HG03558 (cell line): Measurements from ENCODE around the gene MPV17L2.

ENCODE experiments used
- ATAC-seq: cut with Tn5 transposase; IDR thresholded peaks from one replicate; pipeline ENCODE4 v1.9.1; 2021; ENCODE audit warnings: moderate number of reproducible peaks; ENCODE audit not compliant: unreplicated experiment; ENCODE audit errors: extremely low read depth

Gene MPV17L2

DNA sequence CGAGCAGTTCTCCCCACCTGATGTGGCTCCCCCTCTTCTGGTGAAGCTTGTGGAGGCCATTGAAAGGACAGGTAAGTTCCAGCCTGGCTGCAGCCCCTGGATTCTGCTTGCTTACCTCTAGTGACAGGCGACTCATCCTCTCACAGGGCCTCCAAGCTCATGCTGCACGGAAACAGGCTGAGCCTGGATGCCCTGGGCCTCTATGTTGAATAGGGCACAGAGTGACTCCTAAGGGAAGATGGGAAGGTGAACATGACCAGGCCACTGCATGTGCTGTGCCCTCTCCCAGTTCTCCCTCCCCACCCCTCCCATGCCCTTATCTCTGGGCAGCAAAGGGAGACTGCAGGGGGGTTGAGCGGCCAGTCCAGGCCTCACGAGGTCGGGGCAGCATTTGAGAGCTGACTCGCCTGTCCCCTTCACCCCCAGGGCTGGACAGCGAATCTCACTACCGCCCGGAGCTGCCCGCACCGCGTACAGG is 32.5 kb upstream of the MPV17L2 start:
- no peak for ATAC-seq

DNA sequence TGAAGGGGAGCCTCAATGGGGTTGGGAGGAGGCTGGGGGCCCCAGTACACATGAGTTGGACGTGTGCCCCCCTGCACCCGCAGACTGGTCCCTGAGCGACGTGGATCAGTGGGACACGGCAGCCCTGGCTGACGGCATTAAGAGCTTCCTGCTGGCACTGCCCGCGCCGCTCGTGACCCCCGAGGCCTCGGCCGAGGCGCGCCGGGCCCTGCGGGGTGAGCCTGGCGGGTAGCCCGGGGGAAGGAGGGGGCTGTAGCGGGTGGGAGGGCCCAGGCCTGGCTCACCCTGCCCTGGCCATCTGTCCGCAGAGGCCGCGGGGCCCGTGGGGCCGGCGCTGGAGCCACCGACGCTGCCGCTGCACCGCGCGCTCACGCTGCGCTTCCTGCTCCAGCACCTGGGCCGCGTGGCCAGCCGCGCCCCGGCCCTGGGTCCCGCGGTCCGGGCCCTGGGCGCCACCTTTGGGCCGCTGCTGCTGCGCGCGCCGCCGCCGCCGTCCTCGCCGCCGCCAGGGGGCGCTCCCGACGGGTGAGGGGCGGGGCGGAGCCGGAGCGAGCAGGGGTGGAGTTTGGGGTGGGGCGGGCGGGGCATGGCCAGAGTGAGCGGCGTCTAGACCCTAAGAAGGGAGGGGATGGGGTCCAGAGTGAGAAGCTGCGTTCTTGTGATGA is 31.9 kb upstream of the MPV17L2 start:
- no peak for ATAC-seq

DNA sequence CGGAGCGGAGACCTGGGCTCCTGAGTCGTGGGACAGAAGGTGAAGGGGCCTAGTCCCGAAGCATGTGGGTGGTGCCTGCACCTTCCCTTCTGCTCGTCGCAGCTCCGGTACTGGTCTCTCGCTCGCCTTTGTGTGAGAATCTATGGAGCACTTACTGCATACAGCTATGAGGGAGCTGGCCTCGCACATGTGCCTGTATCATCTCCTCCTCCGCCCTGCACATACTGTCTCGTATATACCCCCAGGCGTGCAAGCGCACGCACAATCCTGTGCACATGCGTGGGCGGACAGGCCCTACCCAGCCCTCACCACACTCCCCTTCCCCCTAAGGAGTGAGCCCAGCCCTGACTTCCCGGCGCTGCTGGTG is 31.4 kb upstream of the MPV17L2 start:
- no peak for ATAC-seq

DNA sequence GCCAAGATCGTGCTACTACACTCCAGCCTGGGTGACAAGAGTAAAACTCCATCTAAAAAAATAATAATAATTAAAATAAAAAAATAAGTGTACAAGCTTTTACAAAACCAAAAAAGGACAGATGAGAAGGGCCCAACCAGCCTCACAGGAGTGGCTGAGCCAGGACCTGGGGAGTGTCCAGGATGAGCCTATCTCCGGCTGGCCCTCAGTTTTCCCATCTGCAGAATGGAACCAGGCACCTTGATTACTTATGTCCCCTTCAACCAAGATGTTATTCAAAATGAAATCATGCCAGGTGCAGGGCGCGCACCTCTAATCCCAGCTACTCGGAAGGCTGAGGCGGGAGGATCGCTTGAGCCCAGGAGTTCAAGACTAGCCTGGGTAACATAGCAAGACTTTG is 28.9 kb upstream of the MPV17L2 start:
- ATAC-seq = no peak

DNA sequence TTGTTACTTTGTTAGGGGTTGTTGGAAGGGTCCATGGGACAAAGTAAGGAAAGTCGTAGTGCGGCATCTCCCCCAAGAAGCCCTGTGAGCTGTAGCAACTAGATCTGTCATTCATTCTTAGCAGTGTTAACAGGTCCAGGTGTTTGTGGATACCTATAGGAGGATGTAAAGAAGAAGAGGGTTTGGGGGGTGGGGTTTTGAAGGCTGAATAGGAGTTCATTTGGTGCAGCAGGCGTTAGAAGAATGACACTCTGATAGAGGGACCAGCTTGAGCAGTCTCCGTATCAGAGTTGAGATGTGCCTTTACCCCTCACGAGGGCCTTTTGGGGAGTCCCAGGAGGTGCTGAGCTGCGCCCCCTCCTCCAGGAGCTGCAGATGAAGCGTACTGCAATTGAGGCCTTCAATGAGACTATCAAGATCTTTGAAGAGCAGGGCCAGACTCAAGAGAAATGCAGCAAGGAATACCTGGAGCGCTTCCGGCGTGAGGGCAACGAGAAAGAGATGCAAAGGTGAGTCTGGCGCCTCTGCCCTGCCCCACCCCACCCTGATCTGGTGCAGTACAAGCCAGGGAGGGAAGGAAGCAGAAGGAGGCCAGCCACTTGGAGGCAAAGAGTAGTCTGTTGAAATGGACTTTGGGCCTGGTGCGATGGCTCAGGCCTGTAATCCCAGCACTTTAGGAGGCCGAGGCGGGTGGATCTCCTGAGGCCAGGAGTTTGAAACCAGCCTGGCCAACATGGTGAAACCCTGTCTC is 27.0 kb upstream of the MPV17L2 start:
- no peak for ATAC-seq

DNA sequence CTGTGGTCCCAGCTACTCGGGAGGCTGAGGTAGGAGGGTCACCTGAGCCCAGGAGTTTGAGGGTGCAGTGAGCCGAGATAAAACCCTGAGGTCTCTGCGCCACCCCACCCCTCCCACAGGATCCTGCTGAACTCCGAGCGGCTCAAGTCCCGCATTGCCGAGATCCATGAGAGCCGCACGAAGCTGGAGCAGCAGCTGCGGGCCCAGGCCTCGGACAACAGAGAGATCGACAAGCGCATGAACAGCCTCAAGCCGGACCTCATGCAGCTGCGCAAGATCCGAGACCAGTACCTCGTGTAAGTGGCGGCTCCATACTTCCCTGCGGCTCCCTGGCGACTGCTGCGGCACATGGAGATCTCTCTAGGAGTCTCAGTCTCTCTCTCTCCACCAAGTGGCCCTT is 26.0 kb upstream of the MPV17L2 start:
- no peak for ATAC-seq

DNA sequence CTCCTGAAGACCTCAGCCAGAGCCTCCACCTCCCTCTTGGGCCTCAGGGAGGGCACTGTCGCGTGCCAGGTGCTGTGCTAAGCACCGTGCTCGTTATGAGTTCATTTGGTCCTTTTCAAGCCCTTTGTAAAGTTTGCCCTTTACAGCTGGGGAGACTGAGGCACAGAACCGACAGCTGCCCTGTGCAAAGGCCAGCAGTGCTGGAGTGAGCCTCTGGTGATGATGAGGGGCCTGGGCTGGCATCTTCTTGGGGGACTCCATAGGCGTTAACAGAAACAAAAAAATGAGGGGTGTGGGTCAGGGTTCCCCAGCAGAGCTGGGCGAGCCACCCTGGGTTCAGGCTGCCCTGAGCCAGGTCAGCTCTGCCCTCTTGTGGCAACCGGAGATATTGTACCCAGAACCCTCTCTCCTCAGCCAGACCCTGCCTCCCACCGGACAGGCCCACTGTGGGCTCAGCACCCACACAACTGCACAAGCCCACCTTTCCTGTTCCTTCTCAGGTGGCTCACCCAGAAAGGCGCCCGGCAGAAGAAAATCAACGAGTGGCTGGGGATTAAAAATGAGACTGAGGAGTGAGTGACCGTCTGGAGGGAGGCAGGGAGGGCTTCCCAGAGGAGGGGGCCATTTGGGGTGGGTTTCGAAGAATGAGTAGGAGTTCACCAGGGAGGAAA is 24.9 kb upstream of the MPV17L2 start:
- no peak for ATAC-seq

DNA sequence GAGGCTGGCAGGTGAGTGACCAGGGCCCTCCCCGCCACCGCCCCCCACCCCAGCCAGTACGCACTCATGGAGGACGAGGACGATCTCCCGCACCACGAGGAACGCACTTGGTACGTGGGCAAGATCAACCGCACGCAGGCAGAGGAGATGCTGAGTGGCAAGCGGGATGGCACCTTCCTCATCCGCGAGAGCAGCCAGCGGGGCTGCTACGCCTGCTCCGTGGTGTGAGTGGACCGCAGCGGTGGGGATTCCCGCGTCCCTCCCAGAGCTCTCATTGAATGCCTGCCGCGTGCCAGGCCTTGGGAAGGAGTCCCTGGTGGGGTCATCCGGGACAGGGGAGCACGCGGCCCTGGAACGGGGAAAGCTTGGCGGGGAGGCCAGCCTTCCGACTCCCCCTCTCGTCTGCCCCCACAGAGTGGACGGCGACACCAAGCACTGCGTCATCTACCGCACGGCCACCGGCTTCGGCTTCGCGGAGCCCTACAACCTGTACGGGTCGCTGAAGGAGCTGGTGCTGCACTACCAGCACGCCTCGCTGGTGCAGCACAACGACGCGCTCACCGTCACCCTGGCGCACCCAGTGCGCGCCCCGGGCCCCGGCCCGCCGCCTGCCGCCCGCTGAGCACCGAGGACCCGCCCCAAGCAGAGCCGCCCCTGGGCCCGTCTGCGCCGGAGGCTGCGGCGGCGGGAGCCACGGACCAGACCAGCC is 24.2 kb upstream of the MPV17L2 start:
- no peak for ATAC-seq

DNA sequence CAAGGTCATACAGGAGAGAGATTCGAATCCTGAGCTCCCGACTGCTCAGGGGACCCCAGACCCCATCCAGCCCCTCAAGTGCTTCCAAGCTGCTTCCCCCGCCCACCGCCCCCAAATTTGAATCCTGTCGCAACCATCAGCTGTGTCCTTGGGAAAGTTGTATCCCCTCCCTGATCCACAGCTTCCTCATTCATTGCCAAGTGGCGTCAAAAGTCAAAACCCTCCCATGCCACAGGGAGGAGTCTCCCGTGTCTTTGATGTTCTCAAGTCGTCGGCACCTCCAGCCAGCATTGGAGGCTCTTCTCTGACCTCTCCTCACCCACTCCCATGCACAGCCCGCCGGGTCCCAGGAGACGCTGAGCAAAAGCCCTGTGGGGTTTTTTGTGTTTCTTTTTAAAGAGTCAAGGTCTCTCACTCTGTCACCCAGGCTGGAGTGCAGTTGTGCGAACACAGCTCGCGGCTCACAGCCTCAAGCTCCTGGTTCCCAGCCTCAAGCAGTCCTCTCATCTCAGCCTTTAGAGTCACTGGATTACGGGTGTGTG is 22.2 kb upstream of the MPV17L2 start:
- ATAC-seq = no peak

DNA sequence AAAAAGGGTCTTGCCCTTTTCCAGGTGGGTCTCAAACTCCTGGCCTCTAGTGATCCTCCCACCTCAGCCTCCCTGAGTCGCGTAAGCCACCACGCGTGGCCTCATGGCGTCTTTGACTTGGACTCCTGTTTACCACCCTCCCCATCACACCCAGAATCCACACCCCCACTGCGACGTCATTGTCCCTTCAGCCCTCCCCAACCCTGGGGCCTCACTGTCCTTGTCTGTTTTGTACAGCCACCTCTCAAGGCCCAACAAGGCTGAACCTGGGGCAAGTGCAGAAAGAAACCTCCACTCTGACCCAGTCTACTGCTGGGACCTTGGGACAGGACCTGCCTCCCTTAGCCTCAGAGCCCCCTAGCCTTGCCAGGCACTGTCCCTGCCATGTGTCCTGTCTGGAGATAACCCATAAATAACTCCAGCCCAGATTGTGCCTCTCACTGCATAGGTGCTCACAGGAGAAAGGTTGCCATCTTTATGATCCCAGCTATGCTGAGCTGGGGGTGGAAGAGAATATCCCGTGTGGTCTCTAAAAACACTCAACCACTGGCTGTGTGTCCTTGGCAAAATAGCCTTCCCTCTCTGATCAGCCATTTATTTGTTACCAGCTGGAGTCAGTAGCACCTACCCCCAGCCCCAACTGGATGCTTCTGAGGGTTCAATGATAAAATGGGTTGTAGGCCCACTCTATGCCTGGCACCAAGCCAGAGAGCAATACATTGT is 21.3 kb upstream of the MPV17L2 start:
- ATAC-seq = no peak

DNA sequence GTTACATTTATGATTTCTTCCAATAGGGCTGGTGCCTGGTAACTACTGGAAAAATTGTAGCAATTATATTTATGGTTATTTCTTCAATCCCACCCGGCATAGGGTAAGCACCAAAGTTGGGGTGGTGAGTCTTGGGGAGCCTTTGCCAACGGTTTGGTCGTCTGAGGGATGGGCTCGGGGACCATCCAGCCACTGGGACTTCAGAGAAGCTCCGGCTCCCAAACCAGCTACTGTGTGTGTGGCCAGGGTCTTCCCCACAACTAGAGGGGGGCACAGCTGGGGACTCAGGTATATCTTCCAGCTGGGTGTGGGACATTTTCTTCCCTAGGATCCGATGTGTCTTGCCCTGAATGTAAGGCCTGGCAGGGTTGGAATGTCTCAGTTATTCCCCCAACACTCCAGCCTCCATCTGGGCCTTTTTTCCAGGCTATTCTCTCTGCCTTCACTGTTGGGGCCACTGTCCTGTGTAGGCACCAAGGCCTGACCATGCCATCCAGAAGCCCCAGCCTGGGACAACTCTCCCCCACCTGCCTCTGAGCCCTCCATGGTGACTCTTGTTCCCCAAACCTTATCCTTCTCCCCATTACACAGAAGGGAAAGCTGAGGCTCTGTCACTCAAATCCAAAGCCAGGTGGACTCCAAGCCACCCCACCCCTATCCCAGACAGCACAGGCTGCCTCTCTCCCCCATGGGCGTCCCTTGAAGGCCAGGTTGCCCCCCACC is 20.5 kb upstream of the MPV17L2 start:
- ATAC-seq = no peak

DNA sequence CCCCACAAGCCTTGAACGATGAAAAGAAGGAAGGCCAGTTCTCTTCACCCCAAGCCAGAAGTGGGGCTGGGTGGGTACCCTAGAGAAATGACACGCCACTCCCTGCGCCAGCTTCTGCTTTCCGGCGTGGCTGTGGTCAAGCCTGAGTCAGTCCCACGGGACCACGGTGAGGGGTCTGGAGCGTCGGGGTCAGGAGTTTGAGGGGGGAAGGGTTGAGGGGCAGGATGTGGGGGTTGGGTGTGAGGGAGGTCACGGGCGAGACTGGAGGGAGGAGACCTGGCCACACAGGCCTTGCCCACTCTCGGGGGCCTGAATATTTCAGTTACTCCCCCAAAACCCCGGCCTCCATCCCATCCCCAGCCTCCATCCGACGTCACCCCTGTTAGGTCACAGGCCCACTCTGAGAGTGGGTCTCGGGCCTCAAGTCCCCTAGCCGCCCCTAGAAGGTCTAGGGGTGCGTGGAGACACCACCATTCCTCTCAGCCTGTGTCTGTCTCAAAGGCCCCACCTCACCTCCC is 19.9 kb upstream of the MPV17L2 start:
- ATAC-seq = no peak

DNA sequence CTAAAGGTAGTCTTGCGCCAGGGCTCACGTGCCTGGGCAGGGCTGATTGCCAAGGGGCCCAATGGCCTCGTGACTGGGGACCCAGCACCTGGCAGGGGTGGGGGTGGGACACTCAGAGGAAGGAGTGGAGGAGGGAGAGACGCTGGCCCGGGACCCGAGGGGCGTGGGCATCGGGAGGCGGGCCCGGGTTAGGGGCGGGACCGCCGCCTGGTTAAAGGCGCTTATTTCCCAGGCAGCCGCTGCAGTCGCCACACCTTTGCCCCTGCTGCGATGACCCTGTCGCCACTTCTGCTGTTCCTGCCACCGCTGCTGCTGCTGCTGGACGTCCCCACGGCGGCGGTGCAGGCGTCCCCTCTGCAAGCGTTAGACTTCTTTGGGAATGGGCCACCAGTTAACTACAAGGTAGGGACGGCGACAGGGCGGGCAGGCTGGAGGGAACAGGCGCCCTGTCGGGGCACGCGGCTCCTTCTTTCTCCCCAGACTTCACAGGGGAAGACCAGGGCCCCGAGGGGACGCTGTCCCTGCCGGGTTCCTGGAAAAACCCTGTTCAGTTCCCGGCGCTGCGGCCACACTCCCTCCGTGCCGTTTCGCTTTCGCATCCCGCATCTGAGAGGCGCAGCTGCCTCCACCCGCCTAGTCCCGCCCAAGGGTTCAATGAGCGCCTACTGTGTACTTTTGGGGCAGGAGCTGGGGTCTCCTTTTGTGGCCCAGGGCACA is 19.3 kb upstream of the MPV17L2 start, which contains the start of gene IFI30:
Gene IFI30 (plus strand): TSS at position 242 of the 717 bp plus-strand sequence. CDS start 29 bp downstream, at position 271.
- ATAC-seq = no peak

DNA sequence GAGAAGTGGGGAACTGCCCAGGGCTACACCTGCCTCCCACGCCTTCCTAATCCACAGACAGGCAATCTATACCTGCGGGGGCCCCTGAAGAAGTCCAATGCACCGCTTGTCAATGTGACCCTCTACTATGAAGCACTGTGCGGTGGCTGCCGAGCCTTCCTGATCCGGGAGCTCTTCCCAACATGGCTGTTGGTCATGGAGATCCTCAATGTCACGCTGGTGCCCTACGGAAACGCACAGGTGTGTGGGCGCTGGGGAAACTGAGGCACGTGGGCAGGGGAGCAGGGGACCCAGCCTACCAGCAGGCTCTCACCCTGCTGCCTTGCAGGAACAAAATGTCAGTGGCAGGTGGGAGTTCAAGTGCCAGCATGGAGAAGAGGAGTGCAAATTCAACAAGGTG is 18.0 kb upstream of the MPV17L2 start:
- no peak for ATAC-seq

DNA sequence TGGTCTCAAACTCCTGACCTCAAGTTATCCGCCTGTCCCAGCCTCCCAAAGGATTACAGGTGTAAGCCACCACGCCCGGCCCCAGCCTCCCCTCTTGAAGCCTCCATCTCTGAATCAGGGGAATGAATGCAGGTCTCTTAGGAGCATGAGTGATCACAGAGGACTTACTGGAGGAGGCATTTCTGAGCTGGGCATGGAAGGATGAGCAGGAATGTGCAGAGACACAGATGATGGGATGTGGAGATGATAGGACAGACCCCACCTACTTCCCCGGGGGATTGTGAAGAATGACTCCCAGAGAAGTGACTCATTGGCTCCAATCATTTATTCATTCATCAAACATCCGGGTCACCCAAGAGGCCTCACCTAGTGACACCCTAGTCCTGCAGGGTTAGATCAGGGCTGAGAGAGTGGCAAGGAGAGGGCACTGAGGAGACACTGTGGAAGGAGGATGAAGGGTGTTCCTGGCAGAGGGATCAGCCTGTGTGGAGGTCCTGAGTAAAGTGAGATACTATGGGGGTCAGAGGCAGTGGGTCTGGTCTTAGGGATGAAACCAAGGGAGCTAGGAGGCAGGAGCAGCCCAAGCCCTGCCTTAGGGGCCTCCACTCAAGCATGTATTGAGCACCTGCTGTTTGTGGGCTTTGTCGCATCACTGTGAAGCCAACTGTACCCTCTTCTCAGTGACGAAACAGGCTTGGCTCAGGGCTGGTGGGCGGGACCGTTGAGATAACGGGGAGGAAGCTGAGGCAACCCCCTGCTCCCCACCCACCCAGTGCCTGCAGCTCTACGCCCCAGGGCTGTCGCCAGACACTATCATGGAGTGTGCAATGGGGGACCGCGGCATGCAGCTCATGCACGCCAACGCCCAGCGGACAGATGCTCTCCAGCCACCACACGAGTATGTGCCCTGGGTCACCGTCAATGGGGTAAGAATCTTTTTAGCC is 16.4 kb upstream of the MPV17L2 start:
- ATAC-seq = no peak

DNA sequence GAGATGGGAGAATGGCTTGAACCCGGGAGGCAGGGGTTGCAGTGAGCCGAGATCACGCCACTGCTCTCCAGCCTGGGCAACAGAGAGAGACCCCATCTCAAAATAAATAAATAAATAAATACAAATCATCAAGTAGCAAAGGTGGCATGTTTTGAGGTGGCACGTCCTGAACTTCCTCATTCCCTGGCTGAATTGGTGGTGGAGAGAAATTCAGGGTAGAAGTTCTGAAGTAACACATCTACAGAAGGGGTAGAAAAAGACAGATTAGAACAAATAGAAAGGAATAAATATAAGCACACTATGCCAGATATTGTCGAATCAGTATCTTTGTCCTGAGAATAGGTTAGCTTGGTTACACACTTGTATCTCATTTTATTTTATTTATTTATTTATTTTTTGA is 13.1 kb upstream of the MPV17L2 start:
- ATAC-seq = no peak

DNA sequence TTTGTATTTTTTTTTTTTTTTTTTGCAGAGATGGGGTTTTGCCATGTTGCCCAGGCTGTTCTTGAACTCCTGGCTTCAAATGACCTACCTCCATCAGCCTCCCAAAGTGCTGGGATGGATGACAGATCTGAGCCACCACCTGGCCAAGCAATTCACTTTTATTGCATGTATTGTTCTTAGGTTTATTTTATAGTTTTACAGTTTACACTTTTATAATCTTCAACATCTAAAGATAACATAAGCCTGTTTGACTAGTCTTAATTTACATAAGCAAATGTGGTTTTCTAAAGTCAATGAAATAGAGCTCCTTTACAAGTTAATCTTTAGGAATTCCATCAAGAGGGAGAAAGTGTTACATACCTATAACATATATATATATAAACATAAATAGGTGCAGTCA is 9.5 kb upstream of the MPV17L2 start:
- no peak for ATAC-seq
